Effector CD4-positive, alpha-beta T cell (primary cell): Measurements from ENCODE around the gene LRRC32.
"Not testable (repeated sequence)": the region's sequence is repeated elsewhere in the genome, so short reads cannot be mapped to it uniquely, and the experiment has no call there.

ENCODE experiments used
- DNase-seq: peaks from one replicate; pipeline ENCODE4 v3.0.0-alpha.2; 2020

LRRC32 gene

DNA sequence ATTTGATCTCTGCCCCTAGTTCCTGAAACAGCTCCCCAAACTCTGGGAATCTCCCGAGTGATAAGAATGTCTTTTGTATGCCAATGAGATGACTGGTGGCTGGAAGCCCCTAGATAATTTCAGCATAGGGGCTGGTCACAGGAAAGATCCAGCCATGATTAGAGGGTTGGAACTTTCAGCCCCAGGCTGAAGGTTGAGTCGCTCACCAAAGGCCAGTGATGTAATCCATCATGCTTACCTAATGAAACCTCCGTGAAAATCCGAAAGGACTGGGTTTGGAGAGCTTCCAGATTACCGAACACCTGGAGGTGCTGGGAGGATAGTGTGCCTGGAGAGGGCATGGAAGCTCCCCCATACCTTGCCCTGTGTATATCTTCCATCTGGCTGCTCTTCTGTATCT, 26.0 kb downstream of the LRRC32 start:
- DNase-seq, result no peak

DNA sequence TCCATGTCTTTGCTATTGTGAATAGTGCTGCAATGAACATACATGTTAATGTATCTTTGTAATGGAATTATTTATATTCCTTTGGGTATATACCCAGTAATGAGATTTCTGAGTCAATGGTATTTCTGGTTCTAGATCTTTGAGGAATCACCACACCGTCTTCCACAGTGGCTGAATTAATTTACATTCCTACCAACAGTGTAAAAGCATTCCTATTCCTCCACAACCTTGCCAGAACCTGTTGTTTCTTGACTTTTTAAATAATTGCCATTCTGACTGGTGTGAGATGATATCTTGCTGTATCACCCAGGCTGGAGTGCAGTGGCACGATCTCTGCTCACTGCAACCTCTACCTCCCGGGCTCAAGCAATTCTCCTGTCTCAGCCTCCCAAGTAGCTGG, 26.8 kb downstream of the LRRC32 start:
- DNase-seq, result not testable (repeated sequence)

DNA sequence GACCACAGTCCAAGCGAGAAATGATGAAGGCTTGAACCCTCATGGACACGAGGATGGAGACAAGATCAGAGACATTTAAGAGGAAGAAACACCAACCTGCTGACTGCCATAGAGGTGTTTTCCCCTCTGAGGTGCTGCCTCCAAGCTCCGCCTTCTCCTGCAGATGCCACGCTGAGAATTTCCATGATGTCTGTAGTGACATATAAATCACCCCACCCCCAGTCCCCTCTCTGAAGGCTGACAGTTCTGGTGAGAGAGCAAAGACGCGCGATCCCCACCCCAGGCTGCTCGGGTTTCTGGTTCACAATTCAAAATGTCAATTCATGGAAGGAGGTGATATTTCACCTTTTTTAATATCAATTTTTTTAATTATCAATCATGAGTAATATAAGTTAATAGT, 28.2 kb downstream of the LRRC32 start:
- DNase-seq, result peak; percentile 19

DNA sequence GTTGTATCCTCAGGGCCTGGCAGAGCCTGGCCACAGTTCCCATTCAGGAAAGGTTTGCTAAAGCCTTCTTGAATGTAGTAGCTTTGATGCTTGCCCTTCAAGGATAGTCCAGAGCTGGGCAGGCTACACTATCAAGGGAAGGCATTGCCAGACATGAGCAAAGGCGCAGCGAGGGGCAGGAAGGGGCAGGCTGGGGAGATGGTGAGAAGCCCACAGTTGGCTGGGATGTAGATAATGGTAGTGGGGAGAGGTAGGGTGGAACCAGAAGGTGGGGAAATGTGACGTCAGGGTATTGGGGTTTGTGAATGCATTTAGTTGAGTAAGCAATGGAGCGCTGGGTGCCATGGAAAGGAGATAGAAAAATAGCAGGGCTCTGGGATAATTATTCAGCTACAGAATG, 28.6 kb downstream of the LRRC32 start:
- DNase-seq, result no peak

DNA sequence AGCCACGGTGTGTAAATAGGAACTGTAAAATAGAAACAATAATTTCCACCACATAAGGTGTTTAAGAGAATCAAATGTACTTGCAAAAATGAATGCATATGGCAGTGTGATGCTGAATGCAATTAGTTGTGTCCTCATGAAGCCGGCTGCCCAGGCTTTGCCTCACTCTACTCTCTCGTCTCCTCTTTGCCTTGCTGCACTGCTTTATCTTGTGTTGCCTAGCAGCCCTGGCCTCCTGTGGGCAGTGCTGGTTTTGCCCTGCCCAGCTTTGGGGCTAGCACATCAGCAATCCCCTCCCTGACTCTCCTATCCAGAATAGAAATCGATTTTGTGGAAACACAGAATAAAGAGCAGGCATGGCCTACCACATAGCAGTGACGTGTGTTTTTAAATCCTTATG, 30.0 kb downstream of the LRRC32 start:
- DNase-seq, result no peak

DNA sequence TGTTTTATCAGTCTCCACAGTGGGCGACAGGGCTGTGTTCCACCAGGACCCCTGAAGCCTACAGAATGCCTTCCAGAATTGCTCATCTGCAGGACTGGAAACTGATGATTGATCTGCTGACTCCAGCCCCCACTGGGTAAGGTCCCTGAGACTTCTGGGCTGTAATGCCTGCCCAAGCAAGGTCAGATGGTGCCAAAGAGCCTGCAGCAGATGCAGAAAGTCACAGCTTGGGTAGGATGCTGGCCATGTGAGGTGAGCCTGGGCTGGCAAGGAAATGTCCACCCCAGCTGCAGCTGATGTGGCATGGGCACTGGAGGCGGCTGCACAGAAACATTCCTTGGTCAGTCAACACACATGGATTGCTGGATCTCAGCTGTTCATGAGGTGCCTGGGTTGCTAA, 30.9 kb downstream of the LRRC32 start:
- no peak for DNase-seq

DNA sequence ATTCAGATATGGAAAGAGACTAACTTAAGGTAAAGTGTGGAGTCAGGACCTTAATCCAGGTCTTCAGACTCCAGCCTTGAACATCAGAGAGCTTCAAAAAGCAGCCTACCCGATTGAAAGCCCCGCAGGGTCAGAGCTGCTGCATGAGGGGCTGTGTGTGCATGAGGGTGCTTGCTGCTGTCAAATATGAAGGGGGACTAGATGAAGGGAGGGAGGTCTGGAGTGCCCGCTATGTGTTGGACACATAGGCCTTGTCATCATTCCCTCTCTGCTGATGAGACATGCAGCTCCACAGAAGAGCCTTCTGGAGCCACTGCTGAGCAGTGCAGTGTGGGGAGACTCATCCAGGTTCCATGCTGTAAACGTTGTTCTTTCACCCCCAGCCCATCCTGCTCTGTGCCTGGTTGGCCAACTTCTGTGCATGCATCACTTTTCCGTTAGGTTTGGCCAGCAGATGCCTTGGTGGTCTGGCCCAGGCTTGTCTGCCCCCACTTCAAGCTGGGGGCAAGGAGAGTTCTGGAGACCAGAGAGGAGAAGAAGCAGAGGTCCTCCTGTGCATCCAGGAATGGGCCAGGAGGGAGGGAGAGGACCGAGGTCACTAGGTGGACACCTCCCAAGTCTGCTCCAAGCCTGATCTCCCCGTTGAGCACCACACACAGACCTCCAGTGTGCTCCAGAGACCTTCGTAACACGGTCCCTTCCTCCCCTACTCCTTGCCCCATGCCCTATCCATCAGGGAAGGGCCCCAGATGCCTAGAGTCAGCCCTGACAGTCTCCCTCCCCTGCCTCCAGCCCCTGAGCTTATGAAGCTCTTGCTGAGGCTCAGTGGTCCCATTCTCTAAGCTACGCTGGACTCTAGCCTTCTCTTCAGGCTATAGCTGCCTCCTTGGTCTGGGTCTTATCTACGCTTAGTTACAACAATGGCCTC, 32.0 kb downstream of the LRRC32 start:
- no peak for DNase-seq

DNA sequence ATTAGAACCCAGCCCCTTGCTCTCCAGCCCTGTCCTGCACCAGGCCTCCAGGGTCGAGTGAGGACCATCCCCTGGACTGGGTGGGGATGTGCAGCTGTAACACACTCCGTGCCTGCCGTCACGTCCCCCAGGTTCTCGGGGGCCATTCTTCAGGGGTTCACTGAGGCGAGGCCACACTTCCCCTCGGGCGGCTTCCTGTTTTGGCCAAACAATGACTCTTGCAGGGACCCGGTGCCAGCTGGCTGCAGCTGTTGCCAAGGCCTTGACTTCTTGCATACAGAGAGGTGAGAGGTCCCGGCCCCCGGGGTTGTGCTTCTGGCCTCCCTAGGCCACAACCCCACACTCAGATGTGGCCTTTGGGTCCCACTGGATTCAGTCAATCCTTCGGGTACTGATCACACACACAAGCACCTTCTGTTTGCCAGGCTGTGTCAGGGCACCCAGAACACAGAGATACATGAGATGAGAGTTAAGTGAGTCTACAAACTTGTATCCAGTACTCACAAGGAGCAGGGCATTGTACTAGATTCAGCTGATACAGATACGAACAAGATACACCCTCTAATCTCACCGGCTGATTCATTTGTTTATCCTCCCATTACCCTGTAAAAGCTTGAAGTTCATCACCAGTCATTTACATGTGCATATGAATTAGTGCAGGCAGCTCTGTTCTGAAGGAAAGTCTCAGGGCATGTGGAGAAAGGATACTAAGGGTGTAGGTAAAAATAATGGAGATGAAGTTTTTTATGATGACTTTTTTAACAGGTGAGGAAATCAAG, 32.9 kb downstream of the LRRC32 start:
- no peak for DNase-seq

DNA sequence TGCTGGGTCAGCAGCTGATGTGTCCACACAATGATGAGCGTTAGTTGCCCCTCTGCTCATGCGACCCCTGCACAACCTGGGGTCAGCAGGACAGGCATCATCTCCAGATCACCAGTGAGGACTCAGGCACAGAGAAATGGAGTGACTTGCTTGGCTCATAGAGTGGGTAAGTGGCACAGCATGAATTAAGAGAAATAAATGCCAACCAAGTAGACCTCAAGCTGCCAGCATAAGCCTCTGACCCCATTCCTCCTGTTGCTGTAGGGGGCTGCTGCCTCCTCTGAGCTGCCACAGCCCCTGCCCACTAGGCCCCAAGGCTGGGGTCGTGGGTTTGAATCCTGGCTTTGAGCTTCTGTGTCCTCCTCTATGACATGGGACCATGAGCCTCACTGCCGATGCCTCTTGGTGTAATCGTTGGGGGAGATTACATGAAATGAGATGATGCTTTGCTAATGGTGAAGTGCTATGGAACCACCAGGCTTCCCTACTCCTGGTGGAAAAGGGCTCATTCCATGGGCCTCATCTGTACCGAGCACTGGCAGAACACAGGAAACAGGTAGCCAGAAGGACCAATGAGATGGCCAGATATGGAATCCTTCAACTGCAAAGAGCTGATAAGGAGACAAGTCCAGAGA, 33.6 kb downstream of the LRRC32 start:
- DNase-seq, result no peak

DNA sequence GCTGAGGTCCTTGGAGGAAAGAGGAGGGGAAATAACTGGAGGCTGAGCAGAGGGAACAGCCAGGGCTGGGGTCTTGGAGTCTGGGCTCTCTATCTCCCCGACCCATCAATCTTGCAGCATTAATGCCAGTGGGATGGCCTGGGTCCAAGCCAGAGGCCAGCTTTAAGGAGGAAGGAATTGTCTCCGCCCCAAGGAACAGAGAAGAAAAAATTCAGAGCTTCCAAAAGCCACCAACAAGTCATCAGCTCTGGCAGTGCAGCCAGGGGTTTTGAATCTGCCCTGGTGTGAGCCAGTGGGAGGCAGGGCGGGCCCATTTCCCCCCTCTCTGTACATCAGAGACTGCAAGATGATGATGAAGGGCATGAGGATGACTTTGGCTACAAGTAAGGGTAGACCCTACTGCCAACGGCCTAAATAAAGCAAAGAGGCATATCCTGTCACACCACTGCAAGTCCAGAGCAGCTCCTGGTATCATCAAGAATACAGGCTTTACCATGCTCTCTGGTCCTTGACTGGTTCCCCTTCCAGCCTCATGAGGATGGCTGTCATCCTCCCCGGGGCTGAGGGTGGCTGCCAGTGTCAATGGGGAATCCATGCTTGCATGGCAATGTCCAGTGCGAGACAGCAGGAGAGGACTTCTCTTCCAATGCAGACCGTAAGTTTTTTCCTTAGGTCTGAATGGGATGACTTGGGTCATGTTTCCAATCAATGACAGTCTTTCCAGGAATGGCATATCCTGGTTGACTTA, 34.4 kb downstream of the LRRC32 start:
- DNase-seq, result no peak

DNA sequence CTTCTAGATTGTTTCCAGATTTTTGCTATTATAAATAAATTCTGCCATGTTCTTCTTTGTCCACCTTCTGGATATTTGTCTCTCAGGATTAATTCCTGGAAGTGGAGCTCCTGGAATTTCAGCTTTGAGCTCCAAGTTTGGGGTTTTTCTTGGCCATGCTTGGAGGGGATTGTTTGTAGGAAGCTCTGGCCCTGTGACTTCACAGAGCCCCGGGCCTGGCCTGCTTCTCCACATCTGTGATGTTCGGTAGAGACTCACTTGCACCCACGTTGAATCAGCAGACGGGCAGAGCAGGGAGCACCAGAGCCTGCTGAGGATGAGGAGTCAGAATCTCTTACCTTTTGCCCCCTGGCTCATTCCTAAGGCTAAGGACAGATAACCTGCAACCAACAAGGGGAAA, 35.7 kb downstream of the LRRC32 start:
- no peak for DNase-seq

DNA sequence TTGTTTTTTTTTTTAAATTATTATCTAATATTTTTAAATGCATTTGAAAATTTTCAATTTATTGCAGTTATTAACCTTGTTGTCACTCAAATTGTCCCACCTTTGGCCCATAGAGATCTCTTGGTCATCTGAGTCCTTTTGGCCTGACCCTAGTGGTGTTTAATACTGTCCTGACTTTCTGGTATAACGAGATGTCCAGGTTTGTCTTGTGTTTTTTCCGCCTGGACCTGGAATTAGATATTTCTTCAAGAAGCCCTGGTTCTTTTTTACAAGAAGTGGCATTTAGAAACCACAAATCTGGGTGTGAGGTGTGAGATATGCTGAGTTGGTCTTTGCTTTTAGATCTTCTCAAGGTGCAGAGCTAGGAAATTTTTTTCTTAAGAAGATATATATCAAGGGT, 38.1 kb downstream of the LRRC32 start:
- DNase-seq, result no peak

DNA sequence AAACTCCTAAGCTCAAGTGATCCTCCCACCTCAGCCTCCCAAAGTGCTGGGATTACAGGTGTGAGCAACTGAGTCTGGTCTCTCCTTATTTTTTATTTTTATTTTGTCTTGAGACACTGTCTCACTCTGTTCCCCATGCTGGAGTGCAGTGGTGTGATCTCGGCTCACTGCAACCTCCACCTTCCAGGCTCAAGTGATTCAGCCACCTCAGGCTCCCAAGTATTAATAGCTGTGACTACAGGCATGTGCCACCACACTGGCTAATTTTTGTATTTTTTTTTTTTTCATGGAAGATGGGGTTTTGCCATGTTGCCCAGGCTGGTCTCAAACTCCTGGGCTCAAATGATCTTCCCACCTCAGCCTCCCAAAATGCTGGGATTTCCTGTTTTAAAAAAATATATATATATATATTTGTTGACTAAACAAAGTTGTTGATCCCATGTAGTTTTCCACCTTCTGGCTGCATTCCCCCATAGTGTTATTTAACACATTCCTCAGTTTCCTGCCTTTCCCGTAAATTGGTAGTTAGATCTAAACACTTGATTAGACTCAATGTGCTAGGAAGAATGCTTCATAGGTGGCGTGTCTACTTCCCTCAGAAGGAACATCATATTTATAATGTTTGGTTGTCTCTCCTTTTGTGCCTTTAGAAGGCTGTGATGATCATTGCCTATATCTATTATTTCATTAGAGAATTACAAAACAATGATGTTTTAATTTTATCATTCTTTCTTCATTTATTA, 38.8 kb downstream of the LRRC32 start:
- DNase-seq, result no peak

DNA sequence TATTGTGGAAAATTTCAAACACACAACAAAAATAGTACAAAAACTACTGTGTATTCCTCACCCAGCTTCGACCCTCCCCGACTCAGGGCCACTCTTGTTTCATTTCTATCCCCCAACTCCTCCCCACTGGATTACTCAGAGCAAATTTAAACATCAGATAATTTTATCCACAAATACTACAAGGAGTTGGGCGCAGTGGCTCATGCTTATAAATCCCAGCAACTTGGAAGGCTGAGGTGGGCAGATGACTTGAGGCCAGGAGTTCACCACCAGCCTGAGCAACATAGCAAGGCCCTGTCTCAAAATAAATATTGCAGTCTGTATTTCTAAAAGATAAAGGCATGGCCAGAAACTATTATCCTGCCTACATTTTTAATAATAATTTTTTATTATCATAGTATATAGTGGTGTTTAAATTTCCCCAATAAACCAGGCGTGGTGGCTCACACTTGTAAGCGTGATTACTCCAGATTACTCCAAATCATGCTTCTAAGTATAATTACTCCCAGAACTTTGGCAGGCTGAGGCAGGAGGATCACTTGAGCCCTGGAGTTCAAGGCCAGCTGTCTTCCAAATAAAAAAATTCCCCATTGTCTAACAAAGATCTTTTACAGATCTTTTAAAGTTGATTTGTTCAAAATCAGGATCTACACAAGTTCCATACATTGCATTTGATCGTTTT, 39.8 kb downstream of the LRRC32 start:
- DNase-seq, result no peak

DNA sequence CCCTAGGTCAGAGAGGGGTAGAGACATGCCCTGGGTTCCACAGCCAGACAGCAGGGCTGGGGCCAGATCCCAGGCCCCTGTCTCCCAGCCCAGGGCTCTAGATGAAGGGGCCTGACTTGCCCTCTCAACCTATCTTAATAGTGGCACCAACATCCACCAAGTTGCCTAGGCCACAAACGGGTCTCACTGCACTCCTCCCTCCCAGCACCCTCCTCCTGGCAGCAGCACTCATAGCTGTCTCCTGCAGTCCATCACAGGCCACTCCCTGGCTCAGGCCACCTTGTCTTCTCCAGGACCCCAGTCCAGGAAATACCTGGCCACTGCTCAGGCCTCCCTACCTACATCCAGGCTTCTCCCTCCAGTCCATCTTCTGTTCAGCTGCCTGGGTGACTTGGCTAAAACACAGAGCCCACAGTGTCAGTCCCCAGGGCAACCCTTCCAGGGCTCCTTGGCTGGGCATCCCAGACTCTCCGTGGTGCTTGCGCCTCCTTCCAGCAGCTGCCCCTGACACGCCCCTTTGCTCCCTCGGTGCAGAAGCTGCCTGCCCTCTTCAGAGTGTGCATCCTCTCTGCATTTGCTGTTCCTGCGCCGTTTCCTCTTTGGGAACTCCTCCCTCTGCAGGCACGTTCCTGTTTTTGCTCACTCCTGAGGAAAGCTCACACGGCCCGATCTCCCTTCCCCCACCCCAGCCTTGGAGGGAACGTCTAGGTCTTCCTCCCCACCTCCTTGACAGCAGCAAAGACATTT, 40.5 kb downstream of the LRRC32 start:
- DNase-seq, result no peak

DNA sequence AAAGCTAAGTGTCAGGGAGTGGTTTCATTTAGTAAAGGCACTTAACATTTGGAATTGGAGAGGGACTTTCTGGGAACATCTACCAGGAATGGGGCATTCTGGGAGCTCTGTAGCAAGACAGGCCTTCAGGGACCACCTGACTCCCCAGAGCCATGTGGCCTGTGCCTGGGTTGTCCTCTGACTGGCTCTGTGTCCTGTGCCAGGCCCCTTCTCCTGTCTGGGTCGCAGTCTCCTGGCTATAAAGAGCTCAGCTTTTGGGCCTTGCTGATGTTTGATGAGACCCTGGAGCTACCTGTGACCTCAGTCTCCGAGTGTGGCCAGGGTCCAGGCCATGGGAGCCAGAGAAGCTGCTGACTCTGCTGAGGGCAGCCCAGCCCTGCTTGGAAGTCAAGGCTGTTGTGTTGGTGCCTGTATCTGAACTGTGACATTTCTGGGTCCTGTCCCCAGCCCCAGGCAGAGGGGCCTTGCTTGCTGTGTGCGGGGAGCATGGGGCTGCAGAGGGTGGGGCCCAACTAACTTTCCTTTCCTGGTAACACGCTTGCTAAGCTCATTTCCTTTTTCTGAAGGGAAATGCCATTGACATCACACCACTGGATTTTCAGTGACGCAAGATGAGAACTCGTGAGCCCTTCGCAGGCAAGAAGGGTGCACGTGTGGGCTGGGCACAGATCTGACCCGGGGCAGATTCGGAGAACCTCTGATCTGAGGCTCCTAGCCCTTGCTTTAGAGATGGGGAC, 41.3 kb downstream of the LRRC32 start:
- DNase-seq, result peak; percentile 16

DNA sequence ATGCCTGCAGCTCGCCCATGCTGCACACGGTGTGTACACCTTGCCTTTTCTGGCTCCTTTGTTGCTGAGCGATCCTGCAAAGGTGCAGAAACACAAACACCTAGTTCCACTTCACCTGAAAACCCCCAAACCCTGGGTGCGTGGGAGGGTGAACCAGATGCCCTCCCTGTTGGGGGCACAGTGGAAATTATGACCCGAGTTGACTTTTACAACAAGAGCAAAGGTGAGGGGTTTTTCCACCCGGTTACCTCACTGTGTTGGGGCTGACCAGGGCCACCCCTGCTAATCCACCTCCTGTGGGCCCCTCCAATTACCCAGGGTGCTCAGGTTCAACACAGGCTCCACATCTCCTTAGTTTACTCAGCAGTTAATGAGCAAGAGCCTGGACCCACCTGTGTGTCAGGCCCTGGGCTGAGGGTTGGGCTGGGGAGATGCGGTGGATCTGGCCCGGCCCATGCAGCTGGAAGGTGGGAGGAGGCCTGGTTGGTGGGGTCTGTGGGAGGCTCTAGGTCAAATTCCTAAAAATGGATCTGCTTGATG, 42.1 kb downstream of the LRRC32 start:
- DNase-seq, result no peak

DNA sequence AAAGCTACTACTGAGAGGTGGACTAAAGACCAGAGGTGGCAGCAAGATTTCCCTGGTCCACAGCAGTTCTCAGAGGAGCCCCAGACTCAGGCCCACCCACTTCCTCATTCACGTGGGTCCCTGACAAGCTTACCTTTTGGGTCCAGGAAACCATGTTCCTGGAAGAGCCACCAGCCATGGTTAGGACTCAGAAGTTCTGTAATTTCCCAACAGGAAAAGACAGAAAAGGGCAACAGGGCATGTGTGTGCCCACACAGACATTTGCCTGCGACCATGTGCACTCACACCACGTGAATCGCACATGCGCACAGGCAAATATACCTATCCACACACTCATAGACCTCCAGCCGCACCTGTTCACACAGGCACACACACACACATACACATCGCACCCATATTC, 42.9 kb downstream of the LRRC32 start:
- no peak for DNase-seq

DNA sequence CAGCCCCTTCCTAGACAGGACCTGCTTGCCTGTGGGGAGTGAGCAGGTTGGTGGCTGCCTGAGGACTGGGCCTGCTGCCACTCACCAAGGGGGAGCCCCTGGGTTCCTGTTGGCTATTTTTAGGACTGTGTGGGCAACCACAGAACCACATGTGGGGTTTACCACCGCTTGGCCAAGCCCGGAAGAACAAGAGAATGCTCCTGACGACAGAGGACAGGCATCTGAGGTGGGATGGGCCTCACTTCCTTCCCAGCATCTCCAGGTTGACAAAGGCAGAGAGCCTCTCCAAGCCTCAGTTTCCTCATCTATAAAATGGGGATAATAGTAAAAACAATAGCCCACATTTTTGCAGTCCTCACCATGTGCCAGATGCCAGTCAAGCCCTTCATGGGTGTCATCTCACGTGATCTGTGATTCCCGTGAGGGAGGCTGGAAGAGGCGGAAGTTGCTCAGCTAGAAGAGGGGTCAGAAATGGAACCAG, 43.6 kb downstream of the LRRC32 start:
- DNase-seq, result no peak

DNA sequence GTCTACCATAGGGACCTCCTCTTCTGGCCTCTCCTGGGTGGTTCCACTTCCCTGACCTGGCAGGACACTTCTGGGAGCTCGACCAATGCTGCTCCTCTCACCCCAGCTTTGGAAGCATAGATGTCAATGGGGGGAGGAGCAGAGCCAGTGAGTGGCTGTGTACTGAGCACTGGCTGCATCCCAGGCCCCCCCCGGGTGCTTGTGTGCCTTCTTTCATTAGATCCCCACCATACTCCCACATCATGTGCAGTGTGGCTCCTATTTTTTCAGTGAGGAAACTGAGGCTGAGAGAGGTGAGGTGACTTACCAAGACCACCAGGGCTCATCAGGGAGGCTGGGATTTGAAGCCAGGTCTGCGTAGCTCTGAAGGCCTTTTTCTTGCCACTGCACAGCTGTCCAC, 44.3 kb downstream of the LRRC32 start:
- no peak for DNase-seq
